HG03064 (cell line): ENCODE measurements around the gene ANKS1A.
"Not testable (repeated sequence)": the region's sequence is repeated elsewhere in the genome, so short reads cannot be mapped to it uniquely, and the experiment has no call there.

Experiments used
- ATAC-seq: cut with Tn5 transposase; IDR thresholded peaks from one replicate; pipeline ENCODE4 v1.9.1; 2021; ENCODE audit warnings: low read depth; ENCODE audit not compliant: unreplicated experiment

ANKS1A gene

DNA sequence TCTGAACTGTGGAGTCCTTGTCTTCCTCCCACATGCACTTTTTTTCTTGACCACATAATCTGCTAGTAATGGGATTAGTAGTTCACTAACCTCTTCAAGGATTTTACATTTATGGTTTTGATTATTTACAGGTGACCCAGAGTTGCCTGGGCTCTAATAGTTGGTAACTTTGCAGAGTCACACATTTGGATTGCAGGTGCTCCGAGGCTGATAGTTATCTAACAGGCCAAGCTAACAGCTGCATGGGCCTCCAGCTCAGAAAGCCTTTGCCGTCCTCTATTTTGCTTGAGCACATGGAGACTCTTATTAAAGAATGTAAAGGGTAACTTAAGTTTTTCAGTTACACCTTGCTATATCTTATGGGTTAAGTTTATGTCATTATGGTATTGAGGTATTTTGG lies 95.4 kb downstream of the ANKS1A start:
- ATAC-seq, result no peak

- no peak for ATAC-seq
Measured at GRCh38 chr6:34985236-34985635, 96.2 kb downstream of the ANKS1A start.

DNA sequence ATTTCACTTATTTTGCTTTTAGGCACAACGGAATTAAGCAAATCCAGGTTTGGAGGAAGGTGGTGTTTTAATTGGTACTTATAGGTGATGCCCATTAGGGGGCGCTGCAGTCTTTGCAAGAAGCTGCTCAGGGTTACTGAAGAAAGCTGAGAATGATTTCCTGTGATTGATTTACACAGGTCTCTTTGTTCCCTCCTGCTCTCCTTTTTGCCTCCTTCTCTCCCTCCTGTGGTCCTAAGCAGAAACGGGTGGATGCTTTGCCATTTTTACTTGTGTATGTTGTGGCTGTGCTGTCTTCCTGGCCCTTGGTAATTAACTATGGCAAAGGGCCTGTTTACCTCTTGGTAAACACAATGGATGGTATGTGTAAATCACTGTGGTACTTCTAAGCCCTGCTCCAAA lies 97.8 kb downstream of the ANKS1A start:
- ATAC-seq, result no peak

GRCh38 chr6:34987506-34987905 lies 98.5 kb downstream of the ANKS1A start:
- no peak for ATAC-seq

- ATAC-seq, result no peak
Measured at GRCh38 chr6:34990971-34991560, 102.0 kb downstream of the ANKS1A start.

GRCh38 chr6:34992376-34992775 lies 103.3 kb downstream of the ANKS1A start:
- no peak for ATAC-seq

GRCh38 chr6:34993213-34993612 lies 104.2 kb downstream of the ANKS1A start:
- ATAC-seq, result no peak

DNA sequence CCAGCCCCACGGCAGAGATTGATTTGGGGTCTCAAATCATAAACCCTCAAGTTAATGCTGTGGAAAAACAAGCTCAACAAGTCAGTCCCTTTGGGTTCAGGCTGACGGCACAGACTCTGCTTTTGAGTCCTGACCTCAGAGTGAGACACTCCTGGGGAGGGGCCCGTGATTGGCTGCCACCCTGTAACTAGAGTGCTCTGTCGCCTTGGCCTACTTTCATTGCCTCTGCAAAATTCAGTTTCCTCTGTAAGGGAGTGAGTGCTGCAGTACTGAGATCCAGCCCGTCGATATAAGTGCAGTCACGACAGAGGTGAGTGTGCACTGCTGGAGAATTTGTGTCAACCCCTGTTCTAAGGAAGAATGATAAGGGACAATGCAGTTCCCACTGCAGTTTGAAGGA lies 105.6 kb downstream of the ANKS1A start:
- no peak for ATAC-seq

DNA sequence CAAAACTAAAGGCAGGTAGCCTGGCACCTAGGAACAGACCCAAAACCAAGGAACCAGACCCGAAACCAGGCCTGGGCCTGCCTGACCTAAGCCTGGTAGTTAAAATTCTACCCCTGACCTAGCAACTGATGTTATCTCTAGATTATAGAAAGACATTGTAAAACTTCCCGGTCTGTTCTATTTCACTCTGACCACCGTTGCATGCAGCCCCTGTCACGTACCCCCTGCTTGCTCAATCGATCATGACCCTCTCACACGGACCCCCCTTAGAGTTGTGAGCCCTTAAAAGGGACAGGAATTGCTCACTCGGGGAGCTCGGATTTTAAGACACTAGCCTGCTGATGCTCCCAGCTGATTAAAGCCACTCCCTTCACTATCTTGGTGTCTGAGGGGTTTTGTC lies 109.4 kb downstream of the ANKS1A start:
- not testable (repeated sequence) for ATAC-seq

GRCh38 chr6:34999153-34999552 lies 110.1 kb downstream of the ANKS1A start:
- not testable (repeated sequence) for ATAC-seq

DNA sequence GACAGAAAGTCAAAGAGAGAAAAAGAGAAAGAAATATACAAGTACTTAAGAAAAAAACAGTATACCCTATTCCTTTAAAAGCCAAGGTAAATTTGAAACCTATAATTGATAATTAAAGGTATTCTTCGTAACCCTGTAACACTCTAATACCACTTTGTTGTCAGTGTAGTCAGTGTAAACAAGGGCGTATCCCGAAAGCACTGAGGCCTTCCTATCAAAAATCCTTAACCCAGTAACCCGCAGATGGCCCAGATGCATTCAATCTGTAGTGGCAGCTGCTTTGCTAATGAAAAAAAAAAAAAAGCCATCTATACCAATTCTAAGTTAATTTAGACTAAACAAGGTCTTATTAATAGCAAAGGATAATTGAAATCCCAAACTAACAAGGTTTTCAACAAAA lies 110.9 kb downstream of the ANKS1A start:
- not testable (repeated sequence) for ATAC-seq

GRCh38 chr6:35001349-35001748 lies 112.3 kb downstream of the ANKS1A start:
- ATAC-seq, result not testable (repeated sequence)

GRCh38 chr6:35003886-35004530 lies 115.0 kb downstream of the ANKS1A start:
- ATAC-seq, result not testable (repeated sequence)

DNA sequence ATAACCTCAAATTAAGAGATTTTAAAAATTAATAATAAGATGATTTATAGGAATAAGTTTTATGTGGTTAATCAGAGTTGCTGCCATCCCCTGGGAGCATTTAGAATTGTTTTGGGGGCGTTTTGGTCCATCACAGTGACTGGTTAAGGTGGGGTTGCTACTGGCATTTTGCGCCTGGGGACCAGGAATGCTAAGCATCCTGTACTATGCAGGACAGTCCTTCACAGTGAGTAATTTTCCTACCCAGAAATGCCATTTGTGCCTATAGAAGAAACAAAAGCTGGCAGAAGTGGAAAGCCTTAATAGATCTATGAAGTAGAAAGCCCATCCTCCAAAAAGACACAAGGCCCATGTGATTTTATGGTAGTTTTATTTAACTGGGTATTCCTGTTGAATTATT lies 118.0 kb downstream of the ANKS1A start:
- no peak for ATAC-seq

GRCh38 chr6:35008858-35009257 lies 119.8 kb downstream of the ANKS1A start:
- ATAC-seq, result no peak

GRCh38 chr6:35011096-35012041 lies 122.3 kb downstream of the ANKS1A start:
- no peak for ATAC-seq

GRCh38 chr6:35013701-35014100 lies 124.6 kb downstream of the ANKS1A start:
- no peak for ATAC-seq

DNA sequence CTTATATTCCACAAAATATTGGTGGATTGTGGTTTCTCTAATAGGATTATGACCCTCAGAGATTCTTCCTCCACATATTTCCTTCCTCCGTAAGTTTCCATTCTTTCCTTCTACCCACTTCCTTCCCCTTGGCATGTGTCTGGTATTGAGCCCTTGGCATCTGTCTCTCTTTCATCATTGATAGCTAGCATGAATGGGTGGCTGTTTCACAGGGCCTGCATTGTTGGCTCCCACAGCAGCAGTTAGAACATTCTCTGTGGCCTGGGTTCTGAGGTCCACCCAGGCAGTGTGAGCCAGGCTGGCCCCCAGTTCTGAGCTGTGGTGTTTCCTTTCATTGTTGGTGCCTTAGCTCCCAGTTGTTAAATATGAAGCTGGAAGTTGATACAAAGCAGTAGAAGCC lies 125.3 kb downstream of the ANKS1A start:
- ATAC-seq, result no peak

DNA sequence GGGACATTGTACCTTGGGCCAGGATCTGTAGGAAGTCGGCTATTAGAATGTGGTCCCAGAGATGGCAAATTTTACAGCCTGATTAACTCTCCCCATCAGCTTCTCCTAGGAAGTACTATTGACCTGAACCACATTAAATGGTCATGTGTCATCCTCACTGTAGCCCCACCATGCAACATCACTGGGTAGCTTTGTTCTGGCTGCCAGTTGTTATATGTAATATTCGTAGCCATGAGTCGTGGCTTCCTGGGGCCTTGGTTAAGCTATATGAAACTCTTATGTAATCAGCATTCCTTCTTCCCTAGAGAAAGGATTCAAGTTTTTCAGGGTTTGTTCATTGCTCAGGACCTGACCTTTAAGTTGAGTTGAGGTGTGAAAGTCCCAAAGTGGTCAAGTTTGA lies 125.7 kb downstream of the ANKS1A start:
- ATAC-seq, result no peak

DNA sequence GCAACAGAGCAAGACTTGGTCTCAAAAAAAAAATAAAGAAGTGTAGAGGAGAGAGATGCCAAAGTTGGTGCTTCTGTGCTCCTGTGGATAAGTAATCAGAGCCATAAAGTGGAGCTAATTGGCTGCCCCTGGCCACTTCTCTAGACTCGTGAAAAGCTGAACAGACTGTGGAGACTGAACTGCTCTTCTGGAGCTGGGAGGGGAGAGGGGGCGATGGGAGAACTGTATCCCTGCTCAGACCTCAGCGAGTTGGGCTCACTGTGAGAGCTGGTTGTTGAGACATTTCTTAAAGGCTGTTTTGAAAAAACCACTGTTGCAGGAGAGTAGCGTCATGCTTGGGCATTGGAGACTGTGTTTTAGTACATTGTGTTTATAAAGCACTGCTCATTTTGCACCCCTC lies 126.4 kb downstream of the ANKS1A start:
- no peak for ATAC-seq

GRCh38 chr6:35015996-35016395 lies 126.9 kb downstream of the ANKS1A start:
- ATAC-seq, result no peak
